ENCODE measurements around the gene FRAS1.
"Not testable (repeated sequence)": the region's sequence is repeated elsewhere in the genome, so short reads cannot be mapped to it uniquely, and the experiment has no call there.

The FRAS1 gene

GRCh38 chr4:78225236-78225635 is 168.1 kb downstream of the FRAS1 start:
- DNase-seq = no peak

GRCh38 chr4:78226279-78226678 is 169.2 kb downstream of the FRAS1 start:
- no peak for DNase-seq

- no peak for DNase-seq
These were observed 170.4 kb downstream of the FRAS1 start for GRCh38 chr4:78227411-78228057.

- DNase-seq = no peak
These were observed 178.7 kb downstream of the FRAS1 start for GRCh38 chr4:78235800-78236199.

GRCh38 chr4:78237360-78237759 is 180.2 kb downstream of the FRAS1 start:
- peak; percentile 35 for DNase-seq

GRCh38 chr4:78242071-78242470 is 184.9 kb downstream of the FRAS1 start:
- DNase-seq = no peak

- no peak for DNase-seq
These were observed 187.8 kb downstream of the FRAS1 start for GRCh38 chr4:78244705-78245485.

- DNase-seq = no peak
These were observed 190.6 kb downstream of the FRAS1 start for GRCh38 chr4:78247536-78248285.

- no peak for DNase-seq
These were observed 193.4 kb downstream of the FRAS1 start for GRCh38 chr4:78250500-78250899.

GRCh38 chr4:78252773-78253172 is 195.7 kb downstream of the FRAS1 start:
- not testable (repeated sequence) for DNase-seq

- no peak for DNase-seq
These were observed 197.8 kb downstream of the FRAS1 start for GRCh38 chr4:78254893-78255292.

- DNase-seq = no peak
These were observed 207.9 kb downstream of the FRAS1 start for GRCh38 chr4:78265006-78265405.

- no peak for DNase-seq
These were observed 210.7 kb downstream of the FRAS1 start for GRCh38 chr4:78267790-78268189.

GRCh38 chr4:78268597-78268996 is 211.5 kb downstream of the FRAS1 start:
- DNase-seq = no peak

GRCh38 chr4:78275450-78275849 is 218.3 kb downstream of the FRAS1 start:
- not testable (repeated sequence) for DNase-seq

GRCh38 chr4:78286281-78286680 is 229.2 kb downstream of the FRAS1 start:
- DNase-seq = no peak

- DNase-seq = no peak
These were observed 231.2 kb downstream of the FRAS1 start for GRCh38 chr4:78288327-78288726.

- no peak for DNase-seq
These were observed 234.2 kb downstream of the FRAS1 start for GRCh38 chr4:78291277-78291676.

GRCh38 chr4:78292341-78292740 is 235.2 kb downstream of the FRAS1 start:
- no peak for DNase-seq

- DNase-seq = no peak
These were observed 235.7 kb downstream of the FRAS1 start for GRCh38 chr4:78292856-78293255.

- DNase-seq = no peak
These were observed 236.2 kb downstream of the FRAS1 start for GRCh38 chr4:78293348-78293747.

- DNase-seq = no peak
These were observed 236.7 kb downstream of the FRAS1 start for GRCh38 chr4:78293821-78294301.

- DNase-seq = no peak
These were observed 239.1 kb downstream of the FRAS1 start for GRCh38 chr4:78296261-78296660.

All from NCI-H146 (cell line).